WTC11 (cell line): ENCODE data around the gene CIPC. TPM values are rescaled to one million over a fixed set of nuclear protein-coding genes. Genes with fewer than 3 reads are reported as not detected.

Source experiments
- ATAC-seq: fragments of 200-7000 bp; cut with Tn5 transposase; 2 replicates; pipeline ENCODE4 v1.10.0; 2021; ENCODE audit warnings: mild to moderate bottlenecking, moderate library complexity
- CTCF ChIA-PET: fragments of 300-600 bp; sonication (Branson Sonifier 250); formaldehyde crosslinking; loops from one replicate; lab custom pipeline; 2021; ENCODE audit warnings: antibody characterized with exemption; lab: Charles Lee
- POLR2A ChIA-PET: fragments of 350-600 bp; sonication (Branson Sonifier 250); formaldehyde crosslinking; loops from one replicate; lab custom pipeline; 2021; ENCODE audit warnings: antibody characterized with exemption; lab: Charles Lee
- DNase-seq: peaks from one replicate; pipeline ENCODE4 v3.0.0; 2021; ENCODE audit warnings: low spot score
- H3K27ac Mint-ChIP-seq: 2 replicates; pipeline ENCODE4 v1.8.0; 2021; ENCODE audit warnings: mixed read lengths
- H3K27me3 Mint-ChIP-seq: 2 replicates; pipeline ENCODE4 v1.8.0; 2021; ENCODE audit warnings: low read depth, mild to moderate bottlenecking, moderate library complexity, mixed read lengths
- H3K36me3 Mint-ChIP-seq: 2 replicates; pipeline ENCODE4 v1.8.0; 2021; ENCODE audit warnings: mixed read lengths
- H3K4me1 Mint-ChIP-seq: 2 replicates; pipeline ENCODE4 v1.8.0; 2022; ENCODE audit warnings: mixed read lengths
- H3K4me3 Mint-ChIP-seq: 2 replicates; pipeline ENCODE4 v1.8.0; 2021; ENCODE audit warnings: mild to moderate bottlenecking, moderate library complexity, mixed read lengths
- H3K9me3 Mint-ChIP-seq: 2 replicates; pipeline ENCODE4 v1.8.0; 2021; ENCODE audit warnings: mixed read lengths
- AFF4 ChIP-seq: sonication (generic); formaldehyde crosslinking; IDR thresholded peaks from 2 replicates; pipeline ENCODE4 v1.8.1; 2023; ENCODE audit warnings: mild to moderate bottlenecking, missing genetic modification reagents, borderline replicate concordance
- ATF3 ChIP-seq: sonication (generic); formaldehyde crosslinking; conservative IDR thresholded peaks from 2 replicates; pipeline ENCODE4 v1.8.1; 2022; ENCODE audit warnings: mild to moderate bottlenecking, missing genetic modification reagents
- CBFB ChIP-seq: sonication (generic); formaldehyde crosslinking; IDR thresholded peaks from 2 replicates; pipeline ENCODE4 v1.8.1; 2022; ENCODE audit warnings: mild to moderate bottlenecking, low read depth, missing genetic modification reagents
- FOXK1 ChIP-seq: sonication (generic); formaldehyde crosslinking; IDR thresholded peaks from 2 replicates; pipeline ENCODE4 v1.8.0; 2022; ENCODE audit warnings: mild to moderate bottlenecking, moderate library complexity, missing genetic modification reagents
- GABPB1 ChIP-seq: sonication (generic); formaldehyde crosslinking; IDR thresholded peaks from 2 replicates; pipeline ENCODE4 v1.8.1; 2023; ENCODE audit warnings: mild to moderate bottlenecking, missing genetic modification reagents
- GRHL2 ChIP-seq: fragments of 250-450 bp; sonication (Bioruptor Pico); IDR thresholded peaks from 2 replicates; pipeline ENCODE4 v1.8.0; 2022; ENCODE audit warnings: mild to moderate bottlenecking, moderate library complexity; ENCODE audit not compliant: insufficient replicate concordance, severe bottlenecking
- HMGXB4 ChIP-seq: sonication (generic); formaldehyde crosslinking; IDR thresholded peaks from 2 replicates; pipeline ENCODE4 v1.8.1; 2023; ENCODE audit warnings: mild to moderate bottlenecking, moderate library complexity, missing genetic modification reagents
- IRF2 ChIP-seq: sonication (generic); formaldehyde crosslinking; IDR thresholded peaks from 2 replicates; pipeline ENCODE4 v1.8.0; 2022; ENCODE audit warnings: low read depth, missing genetic modification reagents, borderline replicate concordance
- MAX ChIP-seq: sonication (generic); formaldehyde crosslinking; IDR thresholded peaks from 2 replicates; pipeline ENCODE4 v1.8.0; 2022; ENCODE audit warnings: mild to moderate bottlenecking, missing genetic modification reagents
- NFE2L1 ChIP-seq: sonication (generic); formaldehyde crosslinking; IDR thresholded peaks from 2 replicates; pipeline ENCODE4 v1.8.1; 2023; ENCODE audit warnings: missing genetic modification reagents
- RORB ChIP-seq: fragments of 250-450 bp; sonication (Bioruptor Pico); IDR thresholded peaks from 2 replicates; pipeline ENCODE4 v1.9.0; 2021; ENCODE audit warnings: mild to moderate bottlenecking
- SMAD3 ChIP-seq: sonication (generic); formaldehyde crosslinking; IDR thresholded peaks from 2 replicates; pipeline ENCODE4 v1.8.0; 2022; ENCODE audit warnings: missing genetic modification reagents, mild to moderate bottlenecking, borderline replicate concordance
- SP1 ChIP-seq: sonication (generic); formaldehyde crosslinking; conservative IDR thresholded peaks from 2 replicates; pipeline ENCODE4 v1.8.1; 2022; ENCODE audit warnings: missing genetic modification reagents
- ZMAT4 ChIP-seq: fragments of 250-450 bp; sonication (Bioruptor Pico); IDR thresholded peaks from 2 replicates; pipeline ENCODE4 v1.9.0; 2021; ENCODE audit warnings: mild to moderate bottlenecking
- total RNA-seq: library from RNA; stranded (reverse); gene quantifications from 3 replicates; pipeline ENCODE4 v1.2.3, GENCODE V29; 2021
- TF ChIP-seq, protein P1 (sequence below): sonication (generic); formaldehyde crosslinking; IDR thresholded peaks from 2 replicates; pipeline ENCODE4 v1.8.0; 2023; ENCODE audit warnings: missing genetic modification reagents, mild to moderate bottlenecking, borderline replicate concordance
- TF ChIP-seq, protein P2 (sequence below): sonication (generic); formaldehyde crosslinking; IDR thresholded peaks from 2 replicates; pipeline ENCODE4 v1.8.0; 2022; ENCODE audit warnings: mild to moderate bottlenecking, missing genetic modification reagents

CIPC gene
- total RNA-seq, 1 experiment from 2014 or later: 25.4 TPM

DNA sequence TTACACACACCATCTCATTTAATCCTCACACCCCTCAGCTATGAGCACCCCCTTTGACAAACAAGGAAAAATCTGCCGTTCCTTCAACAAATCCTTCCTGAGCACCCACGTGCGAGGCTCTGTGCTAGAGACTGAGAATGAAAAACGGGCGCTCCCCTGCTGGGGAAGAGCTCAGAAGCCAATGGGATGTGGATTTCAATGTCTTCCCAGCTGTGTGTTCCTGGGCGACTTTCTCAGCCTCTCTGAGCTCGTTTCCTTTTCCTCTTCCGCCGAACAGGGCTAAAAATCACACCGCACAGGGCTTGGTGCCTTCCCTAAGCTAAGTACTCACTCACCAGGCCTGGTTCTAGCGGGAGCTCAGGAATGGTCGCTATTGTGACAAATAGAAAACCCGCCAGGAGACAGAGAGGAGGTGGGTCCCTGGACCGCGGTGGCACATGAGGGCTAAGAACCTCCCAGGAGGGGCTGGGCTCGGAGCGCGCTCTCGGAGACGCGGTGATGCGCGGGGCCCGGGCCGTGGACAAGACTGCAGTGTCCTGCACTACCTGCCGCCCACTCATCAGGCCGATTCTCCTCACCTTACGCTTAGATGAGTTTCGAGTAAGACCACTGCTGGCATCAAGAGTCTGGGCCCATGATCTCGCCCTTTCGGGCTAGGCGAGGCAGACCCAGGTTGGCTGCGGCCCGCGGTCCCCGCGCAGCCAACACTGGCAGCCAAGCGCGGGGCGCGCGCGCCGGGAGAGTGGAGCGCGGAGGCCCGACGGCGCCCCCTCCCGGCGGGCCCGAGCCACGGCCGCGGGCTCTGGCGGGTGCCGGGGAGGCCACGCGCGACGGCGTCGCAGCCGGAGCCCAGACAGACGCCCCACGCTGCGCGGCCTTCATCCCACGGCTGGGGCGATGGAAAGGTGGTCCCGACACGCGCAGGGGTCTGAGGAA is 26.6 kb downstream of the CIPC start (continued):
- TF ChIP-seq HMGXB4: 0 out of 2 replicates have a peak, but pooled peaks have one; percentile 31
- TF ChIP-seq SMAD3: no peak
- 0 out of 2 replicates have a peak, but pooled peaks have one; percentile 8 for TF ChIP-seq CBFB (CRISPR knock-in tag)
- no peak for TF ChIP-seq AFF4 (CRISPR knock-in tag)
- TF ChIP-seq, protein P1, sequence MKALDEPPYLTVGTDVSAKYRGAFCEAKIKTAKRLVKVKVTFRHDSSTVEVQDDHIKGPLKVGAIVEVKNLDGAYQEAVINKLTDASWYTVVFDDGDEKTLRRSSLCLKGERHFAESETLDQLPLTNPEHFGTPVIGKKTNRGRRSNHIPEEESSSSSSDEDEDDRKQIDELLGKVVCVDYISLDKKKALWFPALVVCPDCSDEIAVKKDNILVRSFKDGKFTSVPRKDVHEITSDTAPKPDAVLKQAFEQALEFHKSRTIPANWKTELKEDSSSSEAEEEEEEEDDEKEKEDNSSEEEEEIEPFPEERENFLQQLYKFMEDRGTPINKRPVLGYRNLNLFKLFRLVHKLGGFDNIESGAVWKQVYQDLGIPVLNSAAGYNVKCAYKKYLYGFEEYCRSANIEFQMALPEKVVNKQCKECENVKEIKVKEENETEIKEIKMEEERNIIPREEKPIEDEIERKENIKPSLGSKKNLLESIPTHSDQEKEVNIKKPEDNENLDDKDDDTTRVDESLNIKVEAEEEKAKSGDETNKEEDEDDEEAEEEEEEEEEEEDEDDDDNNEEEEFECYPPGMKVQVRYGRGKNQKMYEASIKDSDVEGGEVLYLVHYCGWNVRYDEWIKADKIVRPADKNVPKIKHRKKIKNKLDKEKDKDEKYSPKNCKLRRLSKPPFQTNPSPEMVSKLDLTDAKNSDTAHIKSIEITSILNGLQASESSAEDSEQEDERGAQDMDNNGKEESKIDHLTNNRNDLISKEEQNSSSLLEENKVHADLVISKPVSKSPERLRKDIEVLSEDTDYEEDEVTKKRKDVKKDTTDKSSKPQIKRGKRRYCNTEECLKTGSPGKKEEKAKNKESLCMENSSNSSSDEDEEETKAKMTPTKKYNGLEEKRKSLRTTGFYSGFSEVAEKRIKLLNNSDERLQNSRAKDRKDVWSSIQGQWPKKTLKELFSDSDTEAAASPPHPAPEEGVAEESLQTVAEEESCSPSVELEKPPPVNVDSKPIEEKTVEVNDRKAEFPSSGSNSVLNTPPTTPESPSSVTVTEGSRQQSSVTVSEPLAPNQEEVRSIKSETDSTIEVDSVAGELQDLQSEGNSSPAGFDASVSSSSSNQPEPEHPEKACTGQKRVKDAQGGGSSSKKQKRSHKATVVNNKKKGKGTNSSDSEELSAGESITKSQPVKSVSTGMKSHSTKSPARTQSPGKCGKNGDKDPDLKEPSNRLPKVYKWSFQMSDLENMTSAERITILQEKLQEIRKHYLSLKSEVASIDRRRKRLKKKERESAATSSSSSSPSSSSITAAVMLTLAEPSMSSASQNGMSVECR (CRISPR knock-in tag): no peak

- no peak for DNase-seq
- Mint-ChIP-seq H3K4me1 (peaks cover 57% of the 10 kb centered on the region), H3K27ac (no peak overlapping the region; the same call in 1 of the 2 replicates), H3K27me3 (peaks cover 7% of the 10 kb centered on the region), H3K9me3 (no peaks in the 10 kb centered on the region), H3K36me3 (no peaks in the 10 kb centered on the region), H3K4me3 (peak overlapping the region; percentile 72)
- peak; percentile 10 for ATAC-seq
- CTCF ChIA-PET: interaction anchor here (0.6 to 4.6 kb wide), 17 partner anchors 9 to 253 kb away, joined by 3 to 60 read pairs (median 7); partner anchors contain the start of genes CIPC and ZDHHC22
- POLR2A ChIA-PET: interaction anchor here (0.6 kb wide), 1 partner anchor 1185 kb away, joined by 3 read pairs; no protein-coding TSS in a partner anchor
- TF ChIP-seq SP1 (0 out of 2 replicates have a peak, but pooled peaks have one; percentile 22), GABPB1 (CRISPR knock-in tag) (no peak), MAX (CRISPR knock-in tag) (peak; percentile 11; the same call in 1 of the 2 replicates)
Observed at GRCh38 chr14:77125281-77125801, 27.3 kb downstream of the CIPC start.

DNA sequence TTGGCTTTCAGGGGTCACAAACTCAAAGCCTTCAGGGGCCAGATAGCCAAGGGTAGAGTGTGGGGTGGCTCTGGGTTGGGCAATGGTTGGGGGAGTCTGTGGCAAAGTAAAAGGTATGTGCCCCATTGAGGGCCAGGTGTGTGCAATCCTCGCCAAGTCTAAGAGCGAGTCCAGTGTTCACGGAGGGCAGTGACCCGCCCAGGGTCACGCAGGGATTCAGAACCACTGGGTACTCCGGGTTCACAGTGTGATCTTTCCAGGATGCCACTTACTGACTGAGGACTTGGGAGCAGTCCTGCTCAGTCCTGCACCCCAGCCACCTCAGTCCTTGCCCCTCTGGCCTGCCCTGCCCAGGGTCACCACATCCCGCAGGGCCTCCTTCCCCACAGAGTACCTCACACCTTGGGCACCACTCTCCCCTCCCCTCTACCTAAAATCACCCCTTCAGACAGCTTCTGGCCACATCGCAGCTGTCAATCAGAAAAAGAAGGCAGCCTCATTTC is 27.8 kb downstream of the CIPC start:
- peak overlapping the region; percentile 72 for H3K4me3 Mint-ChIP-seq
- ATAC-seq (no peak), DNase-seq (no peak)
- H3K9me3 Mint-ChIP-seq: no peaks in the 10 kb centered on the region
- H3K27ac Mint-ChIP-seq: no peak overlapping the region
- H3K27me3 Mint-ChIP-seq: peaks cover 7% of the 10 kb centered on the region
- H3K4me1 Mint-ChIP-seq: peaks cover 53% of the 10 kb centered on the region
- ChIA-PET CTCF (interaction anchor here (0.6 to 4.6 kb wide), 18 partner anchors 8 to 253 kb away, joined by 3 to 60 read pairs (median 6); partner anchors contain the start of genes CIPC and ZDHHC22), POLR2A (no interaction called here)
- H3K36me3 Mint-ChIP-seq: no peaks in the 10 kb centered on the region
- no peak for TF ChIP-seq NFE2L1
- no peak for TF ChIP-seq IRF2 (CRISPR knock-in tag)
- TF ChIP-seq, protein P2, sequence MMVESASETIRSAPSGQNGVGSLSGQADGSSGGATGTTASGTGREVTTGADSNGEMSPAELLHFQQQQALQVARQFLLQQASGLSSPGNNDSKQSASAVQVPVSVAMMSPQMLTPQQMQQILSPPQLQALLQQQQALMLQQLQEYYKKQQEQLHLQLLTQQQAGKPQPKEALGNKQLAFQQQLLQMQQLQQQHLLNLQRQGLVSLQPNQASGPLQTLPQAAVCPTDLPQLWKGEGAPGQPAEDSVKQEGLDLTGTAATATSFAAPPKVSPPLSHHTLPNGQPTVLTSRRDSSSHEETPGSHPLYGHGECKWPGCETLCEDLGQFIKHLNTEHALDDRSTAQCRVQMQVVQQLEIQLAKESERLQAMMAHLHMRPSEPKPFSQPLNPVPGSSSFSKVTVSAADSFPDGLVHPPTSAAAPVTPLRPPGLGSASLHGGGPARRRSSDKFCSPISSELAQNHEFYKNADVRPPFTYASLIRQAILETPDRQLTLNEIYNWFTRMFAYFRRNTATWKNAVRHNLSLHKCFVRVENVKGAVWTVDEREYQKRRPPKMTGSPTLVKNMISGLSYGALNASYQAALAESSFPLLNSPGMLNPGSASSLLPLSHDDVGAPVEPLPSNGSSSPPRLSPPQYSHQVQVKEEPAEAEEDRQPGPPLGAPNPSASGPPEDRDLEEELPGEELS (CRISPR knock-in tag): no peak
- no peak for TF ChIP-seq ZMAT4 (CRISPR knock-in tag)
- no peak for TF ChIP-seq ATF3 (CRISPR knock-in tag)
- TF ChIP-seq RORB (CRISPR knock-in tag): no peak
- no peak for TF ChIP-seq GRHL2 (CRISPR knock-in tag)
- TF ChIP-seq FOXK1 (CRISPR knock-in tag): no peak
